GM12892 (cell line): Measurements from ENCODE around the gene CCDC191.

Experiments
- DNase-seq: peaks from one replicate; pipeline ENCODE4 v3.0.0; 2011; ENCODE audit not compliant: insufficient read length
- FAIRE-seq: peaks from 2 replicates; lab custom pipeline; 2011; peaks lifted over from hg19 to GRCh38; lab: Jason Lieb, UNC
- POLR2A ChIP-seq: IDR thresholded peaks from 2 replicates; pipeline ENCODE4 v1.6.1; 2011; ENCODE audit warnings: low read depth, low read length, control low read depth
- POLR2AphosphoS5 ChIP-seq: IDR thresholded peaks from 2 replicates; pipeline ENCODE4 v1.6.1; 2011; ENCODE audit warnings: low read depth, low read length, control low read depth
- TAF1 ChIP-seq: IDR thresholded peaks from 2 replicates; pipeline ENCODE4 v1.6.1; 2011; ENCODE audit warnings: low read depth, mild to moderate bottlenecking, control low read depth, low read length, borderline replicate concordance

The CCDC191 gene

DNA sequence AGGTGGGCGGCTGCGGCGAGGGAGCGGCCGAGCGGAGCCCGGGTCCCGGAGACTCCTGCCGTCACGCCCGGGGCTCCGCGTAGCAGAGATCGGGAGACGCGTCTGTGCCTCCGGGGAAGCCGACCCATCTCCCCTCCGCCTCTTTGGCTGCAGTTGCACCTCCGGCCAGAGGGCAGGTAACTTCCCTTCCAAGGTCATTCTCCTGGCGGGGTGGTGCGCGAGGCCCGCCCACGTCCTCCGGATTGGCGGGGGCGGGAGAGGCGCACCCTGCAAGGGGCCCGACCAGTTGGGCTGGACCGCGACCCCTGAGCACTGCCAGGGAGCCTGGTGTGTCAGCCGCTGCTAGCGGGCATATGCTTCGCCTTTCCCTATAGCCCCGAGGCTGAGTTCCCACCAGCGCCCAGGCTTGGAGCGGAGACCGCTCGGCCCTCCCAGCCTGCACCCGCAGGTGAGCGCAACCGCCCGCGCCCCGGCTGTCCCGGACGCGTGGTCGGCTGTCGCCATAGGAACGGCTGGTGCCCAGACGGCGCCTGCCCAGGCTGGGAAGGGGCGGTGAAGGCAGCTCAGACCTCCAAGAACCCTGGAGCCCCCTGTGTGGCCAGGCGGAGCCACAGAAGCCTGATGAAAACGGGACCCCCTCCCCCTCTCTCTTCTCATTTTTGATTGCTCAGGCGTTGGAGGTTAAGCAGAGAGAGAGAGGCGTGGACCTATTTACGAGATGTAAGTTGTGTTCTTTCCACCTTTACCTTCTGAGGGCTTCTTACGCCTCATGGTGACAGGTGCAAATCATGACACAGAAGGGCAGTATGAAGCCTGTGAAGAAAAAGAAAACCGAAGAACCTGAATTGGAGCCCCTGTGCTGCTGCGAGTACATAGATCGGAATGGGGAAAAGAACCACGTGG, 108.1 kb downstream of the CCDC191 start:
- TF ChIP-seq POLR2AphosphoS5 = no peak
- TF ChIP-seq TAF1 = no peak
- no peak for TF ChIP-seq POLR2A
- peak; percentile 17 for FAIRE-seq

DNA sequence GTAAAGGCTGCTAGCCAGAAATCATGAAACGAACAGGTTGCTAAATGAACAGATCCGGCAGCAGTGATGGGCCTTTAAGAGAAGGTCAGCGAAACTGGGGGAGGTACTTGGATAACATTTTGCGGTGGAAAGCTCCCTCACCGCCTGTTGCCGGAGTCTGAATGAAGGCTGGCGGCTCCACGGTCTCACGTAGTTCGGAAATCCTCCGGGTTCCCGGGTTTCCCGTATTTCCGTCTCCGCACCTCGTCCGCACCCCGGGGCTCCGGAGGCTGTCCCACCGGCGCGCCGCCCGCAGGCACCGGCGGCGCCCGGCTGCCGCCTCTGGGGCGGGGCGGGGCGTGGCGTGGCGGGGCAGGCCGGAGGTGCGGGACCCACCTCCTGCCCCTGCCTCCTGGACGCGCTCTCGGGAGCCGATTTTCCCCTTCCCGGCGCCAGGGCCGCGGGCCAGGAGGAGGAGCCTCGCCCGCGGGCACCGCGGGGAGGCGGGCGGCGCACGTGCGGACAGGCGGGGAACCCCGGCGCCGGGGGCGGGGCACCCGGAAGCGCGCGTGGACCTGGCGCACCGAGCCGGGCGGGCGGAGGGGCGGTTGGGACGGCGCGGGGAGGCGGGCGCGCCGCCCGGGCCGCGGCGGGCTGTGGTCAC, 108.8 kb downstream of the CCDC191 start, which contains the start of gene ZDHHC23:
ZDHHC23 (plus strand) TSS at position 642 of the 643 bp plus-strand sequence. CDS start 790 bp downstream, outside the sequence.
- DNase-seq (peak; percentile 53), FAIRE-seq (peak; percentile 51)
- no peak for TF ChIP-seq TAF1
- TF ChIP-seq POLR2AphosphoS5 = no peak
- TF ChIP-seq POLR2A = no peak

More for the DNA sequence above, 108.1 kb downstream of the CCDC191 start:
- DNase-seq = peak; percentile 51

GRCh38 chr3:113946831-113947230, 109.5 kb downstream of the CCDC191 start:
- FAIRE-seq (no peak), DNase-seq (no peak)
- TF ChIP-seq POLR2A (no peak), TAF1 (no peak), POLR2AphosphoS5 (no peak)

DNA sequence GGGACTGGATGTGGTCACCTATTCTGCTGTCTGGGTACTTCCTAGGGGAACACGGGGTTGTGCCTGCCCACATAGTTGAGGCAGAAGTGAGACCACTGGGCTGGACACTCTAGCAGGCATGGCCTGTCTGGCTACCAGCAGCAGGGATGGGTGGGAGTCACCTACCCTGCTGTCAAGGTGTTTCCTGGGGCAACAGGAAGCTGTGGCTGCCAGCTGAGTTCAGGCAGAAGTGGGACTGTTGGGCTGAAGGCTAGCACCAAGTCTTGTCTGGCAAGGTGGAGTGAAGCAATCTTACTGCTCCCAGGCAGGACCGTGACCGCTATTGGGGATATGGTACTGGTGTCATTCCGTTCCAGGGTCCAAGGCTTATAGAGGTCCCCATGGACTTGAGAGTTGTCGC, 128.8 kb downstream of the CCDC191 start:
- DNase-seq (no peak), FAIRE-seq (no peak)
- TF ChIP-seq TAF1 = no peak
- no peak for TF ChIP-seq POLR2AphosphoS5
- TF ChIP-seq POLR2A = no peak

GRCh38 chr3:113914646-113915045, 141.7 kb downstream of the CCDC191 start:
- DNase-seq = no peak
- FAIRE-seq = no peak
- no peak for TF ChIP-seq POLR2AphosphoS5
- TF ChIP-seq POLR2A = no peak
- no peak for TF ChIP-seq TAF1
